Stimulated activated CD4-positive, alpha-beta T cell treated with anti-CD3 and anti-CD28 coated beads, Interleukin-4, amount 100 ng/mL, for 48 hours (primary cell): ENCODE measurements around the gene METTL1.

Experiments
- DNase-seq, 2 donors: peaks; one replicate each; pipeline ENCODE4 v3.0.0-alpha.2; 2020; ENCODE audit warnings: low read depth in 2 of 2

METTL1 gene

GRCh38 chr12:57769594-57769993 is 2.3 kb downstream of the METTL1 start:
- DNase-seq, result no peak

GRCh38 chr12:57767876-57768275 is 4.0 kb downstream of the METTL1 start:
- DNase-seq, result no peak

GRCh38 chr12:57767305-57767698 is 4.6 kb downstream of the METTL1 start:
- no peak for DNase-seq

- no peak for DNase-seq
Observed at GRCh38 chr12:57766464-57767304, 5.2 kb downstream of the METTL1 start, which contains the start of gene CYP27B1. Gene CYP27B1 (minus strand): TSS chr12:57767078. CDS start chr12:57767041, 37 bp downstream.

GRCh38 chr12:57765698-57766463 is 6.0 kb downstream of the METTL1 start:
- DNase-seq, result no peak

GRCh38 chr12:57765003-57765697 is 6.8 kb downstream of the METTL1 start:
- DNase-seq, result peak in 1 of 2 donors; percentile 54

GRCh38 chr12:57764662-57765002 is 7.3 kb downstream of the METTL1 start:
- DNase-seq, result no peak

GRCh38 chr12:57763881-57764661 is 7.8 kb downstream of the METTL1 start:
- no peak for DNase-seq

- DNase-seq, result no peak
Observed at GRCh38 chr12:57762463-57762862, 9.4 kb downstream of the METTL1 start.

- no peak for DNase-seq
Observed at GRCh38 chr12:57761391-57761998, 10.4 kb downstream of the METTL1 start.

GRCh38 chr12:57760347-57760982 is 11.4 kb downstream of the METTL1 start:
- DNase-seq, result no peak

GRCh38 chr12:57759360-57759980 is 12.4 kb downstream of the METTL1 start:
- DNase-seq, result no peak

GRCh38 chr12:57758552-57759359 is 13.1 kb downstream of the METTL1 start:
- DNase-seq, result no peak

- no peak for DNase-seq
Observed at GRCh38 chr12:57757771-57758170, 14.1 kb downstream of the METTL1 start.

GRCh38 chr12:57756406-57757341 is 15.2 kb downstream of the METTL1 start:
- peak; percentile 65 for DNase-seq

GRCh38 chr12:57755454-57756372 is 16.2 kb downstream of the METTL1 start:
- no peak for DNase-seq

- DNase-seq, result no peak
Observed at GRCh38 chr12:57755194-57755453, 16.8 kb downstream of the METTL1 start.
